BLaER1 treated with 17β-estradiol and CSF1 and Interleukin-3, amounts not matched to agents 10 nM and 100 nM (cell line): ENCODE measurements around the gene IFITM5.
A peak's percentile ranks its signal among the peaks of the same experiment; 100 is the strongest.

Experiments
- H3K27ac ChIP-seq, 11 experiments: shearing (Covaris generic); formaldehyde crosslinking; 2 replicates each; pipeline ENCODE4 v1.8.1; 2022
- H3K27me3 ChIP-seq, 11 experiments: shearing (Covaris generic); formaldehyde crosslinking; 2 replicates each; pipeline ENCODE4 v1.8.1; 2022
- H3K36me3 ChIP-seq, 11 experiments: shearing (Covaris generic); formaldehyde crosslinking; 2 replicates each; pipeline ENCODE4 v1.8.1; 2022
- H3K4me1 ChIP-seq, 10 experiments: shearing (Covaris generic); formaldehyde crosslinking; 2 replicates each; pipeline ENCODE4 v1.8.1; 2022
- H3K4me2 ChIP-seq, 11 experiments: shearing (Covaris generic); formaldehyde crosslinking; 2 replicates each; pipeline ENCODE4 v1.8.1; 2022
- H3K4me3 ChIP-seq, 10 experiments: shearing (Covaris generic); formaldehyde crosslinking; 2 replicates each; pipeline ENCODE4 v1.8.1; 2022
- H3K9ac ChIP-seq, 11 experiments: shearing (Covaris generic); formaldehyde crosslinking; 2 replicates each; pipeline ENCODE4 v1.8.1; 2022
- H3K9me3 ChIP-seq, 11 experiments: shearing (Covaris generic); formaldehyde crosslinking; replicated peaks in 1 of 11; 2 replicates each; pipeline ENCODE4 v1.8.1; 2022
- H4K20me1 ChIP-seq, 11 experiments: shearing (Covaris generic); formaldehyde crosslinking; 2 replicates each; pipeline ENCODE4 v1.8.1; 2022
- Cebpa-rat ChIP-seq, 11 experiments: shearing (Covaris generic); IDR thresholded peaks; 2 replicates each; pipeline ENCODE4 v1.8.1; 2022

IFITM5 gene

DNA sequence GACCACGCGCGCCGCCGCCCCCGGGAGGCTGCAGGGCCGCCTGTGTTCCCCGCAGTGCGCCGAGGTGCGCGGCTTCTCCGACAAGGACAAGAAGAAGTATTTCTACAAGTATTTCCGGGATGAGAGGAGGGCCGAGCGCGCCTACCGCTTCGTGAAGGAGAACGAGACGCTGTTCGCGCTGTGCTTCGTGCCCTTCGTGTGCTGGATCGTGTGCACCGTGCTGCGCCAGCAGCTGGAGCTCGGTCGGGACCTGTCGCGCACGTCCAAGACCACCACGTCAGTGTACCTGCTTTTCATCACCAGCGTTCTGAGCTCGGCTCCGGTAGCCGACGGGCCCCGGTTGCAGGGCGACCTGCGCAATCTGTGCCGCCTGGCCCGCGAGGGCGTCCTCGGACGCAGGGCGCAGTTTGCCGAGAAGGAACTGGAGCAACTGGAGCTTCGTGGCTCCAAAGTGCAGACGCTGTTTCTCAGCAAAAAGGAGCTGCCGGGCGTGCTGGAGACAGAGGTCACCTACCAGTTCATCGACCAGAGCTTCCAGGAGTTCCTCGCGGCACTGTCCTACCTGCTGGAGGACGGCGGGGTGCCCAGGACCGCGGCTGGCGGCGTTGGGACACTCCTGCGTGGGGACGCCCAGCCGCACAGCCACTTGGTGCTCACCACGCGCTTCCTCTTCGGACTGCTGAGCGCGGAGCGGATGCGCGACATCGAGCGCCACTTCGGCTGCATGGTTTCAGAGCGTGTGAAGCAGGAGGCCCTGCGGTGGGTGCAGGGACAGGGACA is 18.4 kb downstream of the IFITM5 start:
- TF ChIP-seq Cebpa-rat (IDR thresholded peaks at IDR 0.05), result no peak
- Histone ChIP-seq H3K9me3 (peaks cover 0 to 31% (median 15%) of the 10 kb centered on the region in 11 experiments; a peak in 19 of 22 replicates), H3K27me3 (peaks cover 75 to 96% (median 86%) of the 10 kb centered on the region in 11 experiments), H3K4me2 (peak overlapping the region; percentile 46 to 84 (median 64)), H3K4me1 (peaks cover 32 to 53% (median 38%) of the 10 kb centered on the region in 10 experiments), H3K36me3 (no peaks in the 10 kb centered on the region), H3K4me3 (peak overlapping the region in 8 of 10 experiments; percentile 11 to 57 (median 45); a peak in 9 of 20 replicates), H4K20me1 (peaks cover 0 to 29% (median 7%) of the 10 kb centered on the region in 11 experiments; a peak in 11 of 22 replicates), H3K27ac (no peak overlapping the region), H3K9ac (no peak overlapping the region; a peak in 1 of 22 replicates)

DNA sequence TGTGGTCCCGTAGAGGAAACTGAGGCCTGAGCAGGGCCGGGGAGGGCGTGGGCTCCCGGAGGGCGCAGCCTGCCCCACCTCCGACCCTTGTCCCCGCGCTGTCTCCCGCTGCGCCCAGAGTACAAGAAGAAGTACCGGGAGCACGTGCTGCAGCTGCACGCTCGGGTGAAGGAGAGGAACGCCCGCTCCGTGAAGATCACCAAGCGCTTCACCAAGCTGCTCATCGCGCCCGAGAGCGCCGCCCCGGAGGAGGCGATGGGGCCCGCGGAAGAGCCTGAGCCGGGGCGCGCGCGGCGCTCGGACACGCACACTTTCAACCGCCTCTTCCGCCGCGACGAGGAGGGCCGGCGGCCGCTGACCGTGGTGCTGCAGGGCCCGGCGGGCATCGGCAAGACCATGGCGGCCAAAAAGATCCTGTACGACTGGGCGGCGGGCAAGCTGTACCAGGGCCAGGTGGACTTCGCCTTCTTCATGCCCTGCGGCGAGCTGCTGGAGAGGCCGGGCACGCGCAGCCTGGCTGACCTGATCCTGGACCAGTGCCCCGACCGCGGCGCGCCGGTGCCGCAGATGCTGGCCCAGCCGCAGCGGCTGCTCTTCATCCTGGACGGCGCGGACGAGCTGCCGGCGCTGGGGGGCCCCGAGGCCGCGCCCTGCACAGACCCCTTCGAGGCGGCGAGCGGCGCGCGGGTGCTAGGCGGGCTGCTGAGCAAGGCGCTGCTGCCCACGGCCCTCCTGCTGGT is 19.2 kb downstream of the IFITM5 start:
- peaks cover 67 to 89% (median 79%) of the 10 kb centered on the region in 11 experiments for H3K27me3 ChIP-seq
- no peak for TF ChIP-seq Cebpa-rat (IDR thresholded peaks at IDR 0.05)

DNA sequence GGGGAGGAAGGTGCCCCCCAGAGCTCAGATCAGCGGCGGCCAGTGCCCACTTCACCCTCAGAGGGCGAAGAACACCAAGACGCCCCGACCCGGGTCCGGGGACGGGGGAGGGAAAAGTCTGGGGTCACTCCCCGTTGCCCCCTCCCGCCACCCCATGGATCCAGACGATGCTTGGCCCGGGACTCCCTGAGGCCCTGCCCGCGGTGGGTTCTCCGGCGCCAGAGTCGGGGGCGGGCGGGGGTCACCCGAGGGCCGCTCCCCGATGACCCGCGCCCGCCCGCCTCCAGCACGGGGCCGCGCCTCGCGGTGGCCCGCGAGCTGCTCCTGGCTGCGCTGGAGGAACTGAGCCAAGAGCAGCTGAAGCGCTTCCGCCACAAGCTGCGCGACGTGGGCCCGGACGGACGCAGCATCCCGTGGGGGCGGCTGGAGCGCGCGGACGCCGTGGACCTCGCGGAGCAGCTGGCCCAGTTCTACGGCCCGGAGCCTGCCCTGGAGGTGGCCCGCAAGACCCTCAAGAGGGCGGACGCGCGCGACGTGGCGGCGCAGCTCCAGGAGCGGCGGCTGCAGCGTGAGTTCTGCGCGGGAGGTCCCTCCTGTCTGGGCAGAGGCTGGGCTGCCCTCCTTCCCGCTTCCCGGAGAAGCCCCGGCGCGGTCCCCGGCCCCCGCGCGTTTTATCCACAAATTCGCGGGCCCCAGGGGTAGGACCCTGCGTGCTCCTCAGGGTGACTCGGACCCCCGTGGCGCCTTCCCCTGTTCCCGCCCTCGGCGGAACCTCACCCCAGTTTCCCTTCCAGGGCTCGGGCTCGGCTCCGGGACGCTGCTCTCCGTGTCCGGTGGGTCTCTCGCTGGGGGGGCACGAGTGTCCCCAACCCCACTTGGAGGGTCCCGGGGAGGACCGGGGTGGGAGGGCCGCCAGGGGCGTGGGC is 20.0 kb downstream of the IFITM5 start:
- Histone ChIP-seq H4K20me1 (peaks cover 0 to 29% (median 7%) of the 10 kb centered on the region in 11 experiments; a peak in 10 of 22 replicates), H3K9ac (peak overlapping the region in 5 of 11 experiments; percentile 14 to 68 (median 37); a peak in 4 of 22 replicates), H3K4me3 (peak overlapping the region; percentile 11 to 57 (median 44); a peak in 19 of 20 replicates), H3K27ac (peak overlapping the region in 1 of 11 experiments; percentile 31; a peak in 2 of 22 replicates), H3K4me1 (peaks cover 32 to 69% (median 38%) of the 10 kb centered on the region in 10 experiments), H3K4me2 (peak overlapping the region; percentile 46 to 84 (median 64)), H3K27me3 (peaks cover 63 to 81% (median 70%) of the 10 kb centered on the region in 11 experiments), H3K36me3 (no peaks in the 10 kb centered on the region), H3K9me3 (peaks cover 0 to 31% (median 17%) of the 10 kb centered on the region in 11 experiments; a peak in 19 of 22 replicates)
- TF ChIP-seq Cebpa-rat (IDR thresholded peaks at IDR 0.05), result no peak

More for the DNA sequence above, 19.2 kb downstream of the IFITM5 start:
- Histone ChIP-seq H3K9ac (peak overlapping the region in 3 of 11 experiments; percentile 14 to 68 (median 48); a peak in 3 of 22 replicates), H3K36me3 (no peaks in the 10 kb centered on the region), H3K4me1 (peaks cover 32 to 61% (median 38%) of the 10 kb centered on the region in 10 experiments), H3K4me2 (peak overlapping the region; percentile 46 to 84 (median 64)), H4K20me1 (peaks cover 0 to 29% (median 7%) of the 10 kb centered on the region in 11 experiments; a peak in 10 of 22 replicates), H3K4me3 (peak overlapping the region; percentile 11 to 57 (median 44); a peak in 19 of 20 replicates), H3K27ac (peak overlapping the region in 1 of 11 experiments; percentile 31; a peak in 2 of 22 replicates), H3K9me3 (peaks cover 0 to 31% (median 17%) of the 10 kb centered on the region in 11 experiments; a peak in 19 of 22 replicates)

DNA sequence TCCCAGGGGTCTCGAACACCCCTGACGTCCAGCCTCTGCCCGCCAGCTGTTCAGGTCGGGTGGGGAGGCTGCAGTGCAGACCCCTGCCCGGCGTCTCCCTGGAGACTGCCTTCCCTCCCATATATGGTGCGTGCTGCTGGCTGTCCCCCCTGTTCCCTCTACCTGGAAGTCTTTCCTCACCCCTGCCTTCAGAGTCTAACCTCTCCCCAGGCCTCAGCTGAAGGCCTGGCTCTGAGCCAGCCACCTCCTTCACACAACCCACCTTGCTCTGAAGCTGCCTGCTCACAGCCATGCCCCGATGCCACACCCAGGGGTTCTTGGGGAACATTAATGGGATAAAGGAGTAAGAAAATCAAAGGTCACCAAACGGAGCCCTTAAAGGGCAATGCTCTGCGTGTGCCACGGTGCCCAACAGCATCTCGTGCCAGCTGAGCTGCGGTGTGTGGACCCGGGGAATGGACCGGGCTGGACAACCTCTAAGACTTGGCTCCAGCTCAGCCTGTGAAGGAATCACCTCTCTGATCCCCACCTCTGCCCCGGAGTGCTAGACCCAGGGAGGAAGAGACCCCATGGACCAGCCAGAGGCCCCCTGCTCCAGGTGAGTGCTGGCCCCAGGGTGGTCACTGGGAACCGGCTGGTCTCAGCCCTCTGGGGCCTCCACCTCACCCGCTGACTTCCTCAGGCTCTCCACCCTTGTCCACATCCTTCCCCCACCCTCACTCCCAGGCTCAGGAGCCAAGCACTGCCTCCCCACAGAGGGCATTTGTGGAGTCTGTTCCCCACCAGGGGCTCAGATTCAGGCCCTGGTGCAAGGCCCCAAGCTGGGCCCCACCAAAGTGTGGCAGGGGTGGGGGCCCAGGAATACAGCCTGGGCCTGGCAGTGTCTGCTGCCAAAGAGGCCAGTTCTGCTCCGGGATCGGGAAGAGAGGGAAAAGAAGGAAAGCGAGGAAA is 21.1 kb downstream of the IFITM5 start, which contains the start of gene NLRP6:
Gene NLRP6 (plus strand): TSS at position 407 of the 951 bp plus-strand sequence. CDS start 163 bp downstream, at position 570.
- Histone ChIP-seq H4K20me1 (peaks cover 0 to 29% (median 7%) of the 10 kb centered on the region in 11 experiments; a peak in 10 of 22 replicates), H3K4me2 (peak within 1 kb of the TSS; percentile 46 to 84 (median 64); a peak in 21 of 22 replicates), H3K4me3 (peak within 1 kb of the TSS in 9 of 10 experiments; percentile 11 to 57 (median 43); a peak in 10 of 20 replicates), H3K27ac (no peak within 1 kb of the TSS; a peak in 1 of 22 replicates), H3K4me1 (peaks cover 32 to 77% (median 38%) of the 10 kb centered on the region in 10 experiments), H3K9ac (0 out of 22 replicates have a peak within 1 kb of the TSS, but pooled peaks of 1 of the 11 experiments have one; percentile 68), H3K9me3 (peaks cover 0 to 31% (median 17%) of the 10 kb centered on the region in 11 experiments; a peak in 20 of 22 replicates), H3K27me3 (peaks cover 53 to 70% (median 60%) of the 10 kb centered on the region in 11 experiments), H3K36me3 (no peaks in the 10 kb centered on the region)
- TF ChIP-seq Cebpa-rat (IDR thresholded peaks at IDR 0.05), result no peak

DNA sequence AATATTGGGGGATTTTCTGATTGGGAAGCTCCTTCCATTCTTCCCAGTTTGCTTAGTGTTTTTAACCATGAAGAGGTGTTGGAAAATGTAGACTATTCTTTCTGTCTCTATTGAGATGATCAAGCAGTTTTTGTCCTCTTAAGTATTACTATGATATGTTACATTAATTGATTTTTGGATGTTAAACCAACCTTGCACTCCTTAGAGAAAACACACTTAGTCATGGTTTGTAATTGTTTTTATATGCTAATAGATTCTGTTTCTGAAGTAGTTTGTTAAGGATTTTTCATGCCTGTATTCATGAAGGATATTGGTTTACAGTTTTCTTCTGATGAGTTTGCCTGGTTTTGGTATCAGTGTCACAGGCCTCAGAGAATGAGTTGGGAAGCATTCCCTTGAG is 23.1 kb downstream of the IFITM5 start:
- no peaks in the 10 kb centered on the region for H3K36me3 ChIP-seq
- peaks cover 30 to 85% (median 40%) of the 10 kb centered on the region in 10 experiments for H3K4me1 ChIP-seq
- H4K20me1 ChIP-seq, result peaks cover 0 to 12% (median 4%) of the 10 kb centered on the region in 11 experiments; a peak in 9 of 22 replicates
- H3K27ac ChIP-seq, result no peak overlapping the region
- no peak overlapping the region for H3K4me3 ChIP-seq
- H3K4me2 ChIP-seq, result peak overlapping the region in 1 of 11 experiments; percentile 46; a peak in 1 of 22 replicates
- H3K27me3 ChIP-seq, result peaks cover 34 to 50% (median 40%) of the 10 kb centered on the region in 11 experiments
- H3K9ac ChIP-seq, result no peak overlapping the region
- TF ChIP-seq Cebpa-rat (IDR thresholded peaks at IDR 0.05), result no peak
- peaks cover 0 to 35% (median 20%) of the 10 kb centered on the region in 11 experiments; a peak in 20 of 22 replicates for H3K9me3 ChIP-seq

DNA sequence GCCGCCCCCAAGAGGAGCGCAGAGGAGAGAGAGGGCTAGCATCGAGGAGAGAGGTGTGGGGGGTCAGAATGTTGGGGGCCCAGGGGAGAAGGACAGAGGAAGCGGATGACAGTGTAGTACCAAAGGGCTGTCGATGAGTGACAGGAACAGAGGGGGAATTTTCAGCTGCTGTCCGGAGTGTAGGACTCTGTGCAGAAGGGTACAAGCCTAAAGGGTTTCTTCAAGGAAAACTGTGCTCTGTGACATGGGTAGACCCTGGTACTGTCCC is 26.5 kb downstream of the IFITM5 start:
- Histone ChIP-seq H3K4me3 (no peak overlapping the region), H3K9ac (no peak overlapping the region), H3K4me1 (peaks cover 32 to 72% (median 42%) of the 10 kb centered on the region in 10 experiments), H3K27me3 (peaks cover 3 to 16% (median 6%) of the 10 kb centered on the region in 11 experiments; a peak in 20 of 22 replicates), H3K9me3 (peaks cover 0 to 23% (median 11%) of the 10 kb centered on the region in 11 experiments; a peak in 16 of 22 replicates), H3K4me2 (peak overlapping the region in 4 of 11 experiments; percentile 78 to 98 (median 92); a peak in 5 of 22 replicates), H3K36me3 (no peaks in the 10 kb centered on the region), H4K20me1 (no peaks in the 10 kb centered on the region), H3K27ac (peak overlapping the region in 9 of 11 experiments; percentile 1 to 100 (median 99); a peak in 14 of 22 replicates)
- no peak for TF ChIP-seq Cebpa-rat (IDR thresholded peaks at IDR 0.05)
